Measurements from ENCODE around the gene GLYR1. TPM values are rescaled to one million over a fixed set of nuclear protein-coding genes. Genes with fewer than 3 reads are reported as not detected.

Gene GLYR1
- total RNA-seq, 2 donors from 2014 or later, result 112 to 134 TPM

- peaks cover 4% of the 10 kb centered on the region for H3K36me3 ChIP-seq
- no peaks in the 10 kb centered on the region for H3K9me3 ChIP-seq
- peaks cover 15% of the 10 kb centered on the region for H3K4me1 ChIP-seq
- intact Hi-C loops (cut with DNase I), result no loop called here
- H3K27ac ChIP-seq, result no peak overlapping the region
- no peak for TF ChIP-seq CTCF (IDR thresholded peaks at IDR 0.05)
- H3K9ac ChIP-seq (ENCODE audit: low read depth in 2 of 2, low read length in 2 of 2), result no peak overlapping the region
- no peak for DNase-seq
- no peak overlapping the region for H3K4me3 ChIP-seq
- H3K27me3 ChIP-seq, result no peaks in the 10 kb centered on the region
Measured at GRCh38 chr16:4805231-4805630, 41.9 kb downstream of the GLYR1 start.

DNA sequence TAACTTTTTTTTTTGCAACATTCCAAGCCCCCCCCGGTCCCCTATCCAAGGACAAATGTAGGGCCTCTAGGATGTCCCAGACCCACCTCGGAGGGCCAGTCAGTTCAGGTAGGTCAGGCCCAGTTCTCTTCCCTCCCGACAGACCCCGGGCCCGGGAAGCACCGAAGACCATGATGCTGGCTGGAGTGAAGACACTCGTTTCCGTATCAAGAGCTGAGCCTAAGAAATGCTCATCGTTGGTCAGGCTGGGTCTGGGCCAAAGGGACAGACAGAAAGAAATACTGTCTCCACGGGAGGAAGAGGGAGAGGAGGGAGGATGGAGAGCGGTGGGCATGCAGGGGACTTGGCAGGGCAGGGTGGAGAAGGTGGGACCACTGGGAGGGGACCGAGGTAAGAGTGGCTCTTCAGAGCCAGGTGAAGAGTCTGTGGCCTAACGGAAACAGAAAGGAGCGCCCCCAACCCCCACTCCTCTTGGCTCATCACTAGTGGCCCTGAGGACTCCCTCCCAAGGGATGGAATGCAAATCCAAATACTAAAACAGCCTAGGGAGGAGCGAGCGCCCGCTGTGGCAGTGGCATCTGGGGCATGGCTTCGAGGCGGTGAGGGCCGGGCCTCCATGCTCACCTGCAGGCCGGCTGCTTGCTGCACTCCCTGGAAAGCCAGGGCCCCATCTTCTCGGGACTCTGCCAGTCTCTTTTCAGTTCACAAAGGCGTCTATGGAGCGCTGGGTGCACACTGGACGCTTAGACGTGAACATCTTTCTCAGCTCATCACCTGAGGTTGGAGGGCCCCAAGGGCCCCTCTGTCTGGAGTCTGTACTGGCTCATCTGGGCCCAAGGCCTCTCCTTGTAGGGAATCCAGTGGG is 43.0 kb downstream of the GLYR1 start:
- Histone ChIP-seq H3K9me3 (no peaks in the 10 kb centered on the region), H3K4me3 (no peak overlapping the region), H3K9ac (ENCODE audit: low read depth in 2 of 2, low read length in 2 of 2) (no peak overlapping the region), H3K4me1 (peaks cover 15% of the 10 kb centered on the region), H3K27ac (no peak overlapping the region), H3K36me3 (peaks cover 4% of the 10 kb centered on the region), H3K27me3 (no peaks in the 10 kb centered on the region)
- DNase-seq, result no peak
- intact Hi-C loops (cut with DNase I), result no loop called here
- TF ChIP-seq CTCF (IDR thresholded peaks at IDR 0.05), result no peak

- peaks cover 15% of the 10 kb centered on the region for H3K4me1 ChIP-seq
- no peak for TF ChIP-seq CTCF (IDR thresholded peaks at IDR 0.05)
- peak overlapping the region; percentile 91 for H3K4me3 ChIP-seq
- peak overlapping the region in 1 of 2 donors; percentile 70 for H3K9ac ChIP-seq (ENCODE audit: low read depth in 2 of 2, low read length in 2 of 2)
- peak overlapping the region; percentile 97 for H3K27ac ChIP-seq
- intact Hi-C loops (cut with DNase I), result no loop called here
- H3K27me3 ChIP-seq, result no peaks in the 10 kb centered on the region
- no peaks in the 10 kb centered on the region for H3K9me3 ChIP-seq
- no peak for DNase-seq
- H3K36me3 ChIP-seq, result peaks cover 4% of the 10 kb centered on the region
Measured at GRCh38 chr16:4803401-4803844, 43.7 kb downstream of the GLYR1 start.

DNA sequence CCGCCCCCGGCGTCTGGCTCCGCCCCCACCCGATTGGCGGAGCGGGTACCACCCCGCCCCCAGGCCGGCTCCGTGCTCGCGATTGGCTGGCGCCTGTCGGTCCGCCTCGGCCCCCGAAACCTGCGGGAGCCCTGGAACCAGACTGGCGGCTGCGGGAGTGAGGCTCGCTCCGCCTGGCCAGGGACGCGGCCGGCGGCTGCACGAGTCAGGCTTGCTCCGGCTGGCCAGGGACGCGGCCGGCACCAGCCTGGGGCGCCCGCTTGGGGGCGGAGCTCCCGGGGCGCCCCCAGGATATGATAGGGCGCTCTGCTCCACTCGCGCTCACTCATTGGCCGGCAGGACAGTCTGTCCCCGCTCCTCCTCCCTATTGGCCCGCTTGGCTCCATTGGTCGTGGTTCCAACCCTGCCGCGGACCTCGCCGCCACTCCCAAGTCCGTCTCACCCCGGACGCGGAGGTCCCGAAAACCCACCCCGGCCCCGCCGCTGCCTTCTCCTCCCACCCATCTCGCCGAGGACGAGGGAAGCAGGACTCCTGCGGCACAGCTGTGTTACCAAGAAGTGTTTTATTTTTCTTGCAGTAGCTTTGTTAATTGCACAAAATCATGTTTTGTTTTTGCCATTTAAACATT is 44.3 kb downstream of the GLYR1 start:
- peak overlapping the region; percentile 70 to 90 for H3K9ac ChIP-seq (ENCODE audit: low read depth in 2 of 2, low read length in 2 of 2)
- no peaks in the 10 kb centered on the region for H3K36me3 ChIP-seq
- DNase-seq, result peak; percentile 93
- intact Hi-C loops (cut with DNase I), result no loop called here
- H3K27ac ChIP-seq, result peak overlapping the region; percentile 97
- H3K9me3 ChIP-seq, result no peaks in the 10 kb centered on the region
- no peak for TF ChIP-seq CTCF (IDR thresholded peaks at IDR 0.05)
- peak overlapping the region; percentile 91 for H3K4me3 ChIP-seq
- no peaks in the 10 kb centered on the region for H3K27me3 ChIP-seq
- peaks cover 15% of the 10 kb centered on the region for H3K4me1 ChIP-seq

- H3K27ac ChIP-seq, result peak within 1 kb of the TSS; percentile 97
- peak; percentile 96 for DNase-seq
- H3K4me1 ChIP-seq, result peaks cover 15% of the 10 kb centered on the region
- H3K4me3 ChIP-seq, result peak within 1 kb of the TSS; percentile 91
- no peaks in the 10 kb centered on the region for H3K9me3 ChIP-seq
- no peak for TF ChIP-seq CTCF (IDR thresholded peaks at IDR 0.05)
- intact Hi-C loops (cut with DNase I), result loop anchor here (2.0 kb wide), 1 partner anchor 33 kb away; no protein-coding TSS in a partner anchor
- H3K9ac ChIP-seq (ENCODE audit: low read depth in 2 of 2, low read length in 2 of 2), result peak within 1 kb of the TSS; percentile 90 to 95
- no peaks in the 10 kb centered on the region for H3K36me3 ChIP-seq
- no peaks in the 10 kb centered on the region for H3K27me3 ChIP-seq
Measured at GRCh38 chr16:4801962-4802658, 45.0 kb downstream of the GLYR1 start, which contains the start of gene ROGDI. Gene ROGDI (minus strand): TSS chr16:4802633. CDS start chr16:4802571, 62 bp downstream.

Measured in colonic mucosa (tissue), 4 donors.